Head of caudate nucleus (tissue), 42 donors: ENCODE measurements around the gene GTPBP10.
"Not testable (repeated sequence)": the region's sequence is repeated elsewhere in the genome, so short reads cannot be mapped to it uniquely, and the experiment has no call there.

Source experiments
- DNase-seq, 42 donors: peaks; one replicate each; pipeline versions ENCODE4 v3.0.0 to v3.0.0-alpha.2; 2020 to 2021; ENCODE audit warnings: mixed read lengths in 7 of 42
- intact Hi-C: fragments of 100-400 bp; cut with DNase I; formaldehyde crosslinking; loops from one replicate; pipeline ENCODE4 v1.15.0; 2022

The GTPBP10 gene

DNA sequence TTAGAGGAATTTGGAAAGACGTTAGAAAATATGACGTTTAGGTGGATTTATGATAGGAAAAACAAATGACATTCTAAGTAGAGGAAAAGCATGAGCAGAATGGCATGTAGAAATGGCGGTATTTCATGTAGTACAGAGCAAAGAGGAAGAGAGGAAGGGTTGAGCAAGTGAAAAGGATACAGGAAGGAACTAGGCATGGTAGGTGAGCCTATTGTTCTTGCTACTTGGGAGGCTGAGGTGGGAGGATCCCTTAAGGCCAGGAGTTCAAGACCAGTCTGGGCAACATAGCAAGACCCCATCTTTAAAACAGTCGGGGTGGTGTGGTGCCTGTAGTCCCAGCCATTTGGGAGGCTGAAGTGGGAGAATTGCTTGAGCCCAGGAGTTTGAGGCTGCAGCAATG, 1.2 kb downstream of the GTPBP10 start:
- intact Hi-C loops, result loop anchor here (5.0 kb wide), 1 partner anchor 60 kb away; no protein-coding TSS in a partner anchor

DNA sequence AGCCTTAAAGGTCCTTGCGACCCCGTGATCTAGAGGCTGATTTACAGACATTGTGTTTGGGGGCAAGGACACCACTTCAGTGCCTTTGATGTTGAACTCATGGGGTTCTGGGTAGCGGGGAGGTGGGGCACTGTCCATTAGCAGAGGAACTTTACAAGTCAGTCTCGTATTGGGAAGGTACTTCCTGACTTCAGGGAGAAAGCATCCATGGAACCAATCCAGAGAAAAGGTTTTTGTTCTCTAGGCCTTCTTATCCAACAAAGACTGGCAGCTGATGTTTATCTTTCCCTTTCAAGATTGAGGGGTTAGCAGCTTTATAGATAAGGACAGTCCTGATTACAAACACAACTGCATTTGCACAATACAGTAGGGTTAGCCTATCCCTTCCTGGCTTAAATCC, 2.8 kb downstream of the GTPBP10 start:
- intact Hi-C loops, result loop anchor here (5.0 kb wide), 1 partner anchor 58 kb away; no protein-coding TSS in a partner anchor
- no peak for DNase-seq

More for the DNA sequence above, 1.2 kb downstream of the GTPBP10 start:
- no peak for DNase-seq

GRCh38 chr7:90350032-90350431, 3.5 kb downstream of the GTPBP10 start:
- DNase-seq, intact Hi-C loops: not testable (repeated sequence)

DNA sequence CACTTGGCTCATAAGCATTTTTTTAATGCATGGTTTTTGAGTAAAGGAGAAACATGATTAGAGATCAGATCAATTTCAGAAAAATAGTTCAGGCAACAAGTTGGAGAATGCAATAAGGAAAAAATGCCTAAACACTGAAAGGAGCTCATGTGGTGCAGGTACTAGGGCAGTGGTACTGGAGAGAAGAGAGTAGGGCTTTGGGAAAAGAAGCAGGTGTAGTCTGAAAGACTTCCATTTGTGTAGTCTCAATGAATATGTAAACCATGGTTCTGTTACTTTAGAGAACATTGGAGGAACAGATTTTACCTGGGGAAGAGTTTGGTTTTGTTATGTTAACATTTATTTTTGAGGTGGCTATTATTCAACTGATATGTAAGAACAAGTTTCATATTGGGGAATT, 5.5 kb downstream of the GTPBP10 start:
- intact Hi-C loops, result no loop called here
- DNase-seq, result no peak

DNA sequence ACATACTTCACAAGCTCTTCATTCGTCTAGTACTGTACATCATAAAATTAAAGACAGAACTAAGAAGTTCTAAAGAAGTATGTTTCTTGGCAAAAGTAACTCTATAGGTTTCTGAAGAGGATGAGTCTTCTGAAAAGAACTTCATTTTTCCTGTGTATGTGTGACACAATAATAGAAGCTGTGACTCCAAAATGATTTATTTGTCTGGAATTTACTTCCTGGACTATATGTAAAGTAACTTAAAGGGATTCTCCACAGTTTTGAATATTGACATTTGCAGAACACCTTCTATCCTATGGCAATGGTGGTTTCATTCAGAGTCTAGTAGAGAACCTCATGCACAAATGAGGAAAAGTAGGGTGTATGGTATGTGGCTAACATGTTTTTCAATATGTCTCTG, 36.9 kb downstream of the GTPBP10 start:
- DNase-seq, result no peak
- intact Hi-C loops, result no loop called here

GRCh38 chr7:90383861-90384260, 37.3 kb downstream of the GTPBP10 start:
- no peak for DNase-seq
- intact Hi-C loops, result no loop called here

DNA sequence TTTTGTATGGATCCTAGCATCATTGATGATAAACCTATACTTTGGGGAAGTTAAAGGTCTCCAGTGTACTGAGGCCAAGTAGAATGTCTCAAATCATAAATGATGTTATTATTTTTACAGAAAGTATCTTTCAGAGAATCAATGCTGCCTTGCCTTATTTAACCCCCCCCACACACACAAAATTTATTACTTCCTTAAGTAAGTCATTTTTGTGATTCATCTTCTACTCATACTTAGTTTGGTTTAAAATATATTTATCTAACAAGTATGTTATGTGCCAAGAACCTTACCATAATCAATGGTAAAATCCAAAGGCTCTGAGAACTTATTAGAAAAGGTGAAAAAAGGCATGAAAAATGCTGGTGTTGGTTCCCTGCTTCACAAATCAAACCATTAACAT, 37.9 kb downstream of the GTPBP10 start:
- intact Hi-C loops, result no loop called here
- DNase-seq, result no peak

DNA sequence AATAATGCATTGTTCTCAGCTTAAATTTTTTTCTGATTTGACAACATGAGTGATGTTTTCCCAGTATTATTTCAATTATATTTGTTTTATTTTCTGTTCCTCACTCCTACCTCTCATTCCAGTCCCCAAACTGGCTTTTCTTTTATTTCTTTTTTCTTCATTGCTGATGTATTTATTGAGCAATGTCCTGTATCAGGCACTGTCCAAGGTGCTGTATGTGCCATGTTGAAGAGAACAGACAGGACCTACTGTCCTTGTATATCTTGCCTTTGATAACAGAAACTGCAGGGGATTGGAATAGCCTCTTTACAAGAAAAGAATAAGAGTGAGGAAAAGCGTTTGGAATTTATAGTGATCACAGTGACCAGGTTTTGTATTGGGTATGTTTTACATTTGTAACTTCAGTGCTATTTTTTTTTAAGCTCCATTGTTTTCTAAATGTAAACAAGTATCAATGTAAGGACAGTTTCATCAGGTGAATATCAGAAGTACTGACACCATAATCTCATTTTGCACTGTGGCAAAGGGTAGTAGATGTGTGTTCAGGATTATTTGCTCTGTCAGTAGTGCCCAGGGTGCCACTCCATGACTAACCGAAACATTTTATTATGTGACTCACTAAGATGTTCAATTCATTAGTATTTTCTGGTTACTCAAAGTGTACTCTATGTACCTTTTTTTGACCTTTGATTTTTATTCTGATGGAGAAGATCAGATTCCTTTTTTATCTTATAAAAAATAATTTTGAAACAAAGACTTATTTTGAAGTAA, 41.1 kb downstream of the GTPBP10 start:
- intact Hi-C loops, result no loop called here
- DNase-seq, result no peak

DNA sequence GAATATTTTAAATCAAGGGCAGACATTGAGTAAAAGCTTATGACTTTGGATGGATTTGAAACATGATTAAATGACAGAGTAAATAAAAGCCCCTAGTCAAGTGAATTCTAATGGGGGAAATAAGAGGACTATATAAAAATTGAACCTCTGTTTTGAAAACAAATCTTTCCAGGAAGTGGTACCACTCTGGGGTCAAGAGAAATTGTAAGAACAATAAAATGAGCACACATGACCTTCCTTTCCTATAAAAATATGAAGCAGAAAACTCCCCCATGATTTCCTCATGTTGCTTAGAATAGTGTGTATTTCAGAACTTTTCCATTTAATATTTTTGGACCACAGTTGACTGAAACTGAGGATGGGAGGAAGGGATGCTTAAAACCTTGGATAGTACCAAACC, 44.4 kb downstream of the GTPBP10 start:
- no peak for DNase-seq
- intact Hi-C loops, result no loop called here

DNA sequence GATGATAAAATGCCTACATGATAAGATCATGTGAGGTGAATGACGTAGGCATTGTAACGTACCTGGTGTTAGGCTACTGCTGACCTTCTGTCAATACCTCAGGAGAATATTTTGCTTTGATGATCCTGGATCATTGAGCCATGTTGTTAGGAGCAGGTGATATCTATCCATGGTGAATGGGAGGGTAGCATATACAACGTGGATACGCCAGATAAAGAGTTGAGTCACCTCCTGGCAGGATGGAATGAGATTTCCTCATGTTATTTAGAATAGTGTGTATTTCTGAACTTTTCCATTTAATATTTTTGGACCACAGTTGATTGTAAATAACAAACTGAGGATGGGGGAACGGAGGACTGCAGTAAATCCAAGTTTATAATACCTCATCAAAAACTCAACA, 45.0 kb downstream of the GTPBP10 start:
- intact Hi-C loops, result no loop called here
- DNase-seq, result no peak

DNA sequence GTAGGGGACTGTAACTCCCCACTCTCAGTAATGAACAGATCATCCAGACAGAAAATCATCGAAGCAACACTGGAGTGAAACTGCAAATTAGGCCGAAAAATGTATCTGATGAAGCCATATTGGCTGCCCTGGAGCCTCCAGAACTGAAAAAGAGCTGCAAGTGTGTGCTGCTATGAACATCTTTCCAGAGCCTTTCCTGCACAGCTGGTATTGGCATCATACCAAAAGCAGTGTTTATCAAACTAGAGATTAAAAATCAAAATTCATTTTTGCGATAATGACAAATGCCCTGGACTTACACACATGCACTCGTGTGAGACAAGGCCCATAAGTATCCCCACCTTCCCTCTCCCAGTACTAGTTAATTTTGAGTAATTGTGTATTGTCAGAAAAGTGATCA, 49.9 kb downstream of the GTPBP10 start:
- DNase-seq, result no peak
- intact Hi-C loops, result no loop called here

DNA sequence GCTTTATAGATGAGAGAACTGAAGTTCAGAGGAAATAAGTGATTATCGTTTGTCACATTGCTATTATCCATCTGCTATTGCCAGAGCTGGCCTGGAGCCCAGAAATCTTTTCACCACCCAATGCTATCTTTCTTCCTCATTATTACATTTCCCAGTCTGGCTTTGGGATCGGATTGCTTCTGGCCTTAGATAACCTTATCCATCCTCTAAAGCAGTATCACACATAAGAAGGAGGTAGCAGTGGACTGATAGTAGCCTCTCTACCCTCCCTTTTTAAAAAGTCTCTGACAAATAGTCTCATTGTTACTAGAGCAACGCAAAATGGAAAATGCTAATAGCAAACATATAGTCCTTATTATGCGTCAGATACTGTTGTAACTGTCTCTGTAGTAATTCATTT, 55.5 kb downstream of the GTPBP10 start:
- intact Hi-C loops, result no loop called here
- no peak for DNase-seq

- no peak for DNase-seq
- intact Hi-C loops, result no loop called here
These were observed 56.3 kb downstream of the GTPBP10 start for GRCh38 chr7:90402785-90403173.

GRCh38 chr7:90403174-90404113, 56.9 kb downstream of the GTPBP10 start, which contains the start of gene CLDN12:
Gene CLDN12 (plus strand): TSS chr7:90403461. CDS start chr7:90412677, 9,216 bp downstream.
- intact Hi-C loops, result no loop called here
- DNase-seq, result peak; percentile 77 to 95 (median 88)

GRCh38 chr7:90404777-90405176, 58.3 kb downstream of the GTPBP10 start:
- DNase-seq, result peak in 1 of 42 donors; percentile 8
- intact Hi-C loops, result loop anchor here (5.0 kb wide), 1 partner anchor 57 kb away; the partner anchor contains the start of gene GTPBP10

GRCh38 chr7:90407484-90407821, 60.9 kb downstream of the GTPBP10 start:
- peak in 3 of 42 donors; percentile 16 to 68 (median 34) for DNase-seq
- intact Hi-C loops, result loop anchor here (5.0 kb wide), 1 partner anchor 60 kb away; the partner anchor contains the start of gene GTPBP10

GRCh38 chr7:90408142-90408541, 61.6 kb downstream of the GTPBP10 start:
- DNase-seq, result no peak
- intact Hi-C loops, result loop anchor here (5.0 kb wide), 1 partner anchor 61 kb away; the partner anchor contains the start of gene GTPBP10

- DNase-seq, result no peak
- intact Hi-C loops, result loop anchor here (5.0 kb wide), 1 partner anchor 62 kb away; the partner anchor contains the start of gene GTPBP10
These were observed 63.2 kb downstream of the GTPBP10 start for GRCh38 chr7:90409667-90410066.

- intact Hi-C loops, result no loop called here
- no peak for DNase-seq
These were observed 65.0 kb downstream of the GTPBP10 start for GRCh38 chr7:90411510-90411909.
